H9 (cell line): ENCODE data around the gene INSR. TPM values are rescaled to one million over a fixed set of nuclear protein-coding genes. Genes with fewer than 3 reads are reported as not detected.

Experiments used
- DNase-seq: peaks from one replicate; pipeline ENCODE4 v3.0.0-alpha.2; 2017
- H2AFZ ChIP-seq: one replicate; pipeline ENCODE4 v1.6.1; 2013; ENCODE audit warnings: mild to moderate bottlenecking, low read length, control low read depth, moderate library complexity
- H2AK5ac ChIP-seq: 2 replicates; pipeline ENCODE4 v1.6.1; 2013; ENCODE audit warnings: low read length, control low read depth, mixed read lengths; ENCODE audit not compliant: insufficient read length
- H2BK120ac ChIP-seq: one replicate; pipeline ENCODE4 v1.6.1; 2013; ENCODE audit warnings: low read depth, mild to moderate bottlenecking, low read length, control low read depth, inconsistent platforms; ENCODE audit not compliant: poor library complexity, severe bottlenecking
- H2BK12ac ChIP-seq: 2 replicates; pipeline ENCODE4 v1.6.1; 2013; ENCODE audit warnings: low read length, control low read depth, mixed read lengths, low read depth; ENCODE audit not compliant: insufficient read length
- H2BK15ac ChIP-seq: 2 replicates; pipeline ENCODE4 v1.6.1; 2013; ENCODE audit warnings: low read depth, low read length, control low read depth
- H2BK20ac ChIP-seq: one replicate; pipeline ENCODE4 v1.6.1; 2013; ENCODE audit warnings: low read depth, mild to moderate bottlenecking, low read length, control low read depth, inconsistent platforms; ENCODE audit not compliant: poor library complexity, severe bottlenecking
- H2BK5ac ChIP-seq: 2 replicates; pipeline ENCODE4 v1.6.1; 2013; ENCODE audit warnings: low read length, control low read depth, mixed read lengths; ENCODE audit not compliant: insufficient read length
- H3K14ac ChIP-seq: 2 replicates; pipeline ENCODE4 v1.6.1; 2013; ENCODE audit warnings: low read length, control low read depth; ENCODE audit not compliant: insufficient read depth
- H3K18ac ChIP-seq: 2 replicates; pipeline ENCODE4 v1.6.1; 2013; ENCODE audit warnings: low read depth, mild to moderate bottlenecking, mixed read lengths, low read length, control low read depth; ENCODE audit not compliant: insufficient read length
- H3K23ac ChIP-seq: 2 replicates; pipeline ENCODE4 v1.6.1; 2013; ENCODE audit warnings: low read length, control low read depth, mixed read lengths, low read depth; ENCODE audit not compliant: insufficient read length
- H3K23me2 ChIP-seq: 2 replicates; pipeline ENCODE4 v1.6.1; 2013; ENCODE audit warnings: low read depth, mild to moderate bottlenecking, mixed read lengths, low read length, control low read depth; ENCODE audit not compliant: insufficient read length, poor library complexity, severe bottlenecking
- H3K27ac ChIP-seq: 2 replicates; pipeline ENCODE4 v1.5.1; 2013; ENCODE audit warnings: low read length, control low read depth, mixed read lengths, low read depth; ENCODE audit not compliant: insufficient read length
- H3K27me3 ChIP-seq: 2 replicates; pipeline ENCODE4 v1.6.1; 2013; ENCODE audit warnings: low read length, control low read depth, inconsistent platforms; ENCODE audit not compliant: insufficient read depth
- H3K4ac ChIP-seq: 2 replicates; pipeline ENCODE4 v1.6.1; 2013; ENCODE audit warnings: low read depth, mild to moderate bottlenecking, control low read depth, inconsistent platforms, low read length, moderate library complexity
- H3K4me1 ChIP-seq: 2 replicates; pipeline ENCODE4 v1.6.1; 2013; ENCODE audit warnings: low read length, control low read depth, inconsistent platforms; ENCODE audit not compliant: insufficient read depth
- H3K4me2 ChIP-seq: 2 replicates; pipeline ENCODE4 v1.6.1; 2013; ENCODE audit warnings: low read length, control low read depth, mixed read lengths; ENCODE audit not compliant: insufficient read length, insufficient read depth
- H3K56ac ChIP-seq: 2 replicates; pipeline ENCODE4 v1.6.1; 2013; ENCODE audit warnings: low read depth, mild to moderate bottlenecking, mixed read lengths, low read length, control low read depth; ENCODE audit not compliant: insufficient read length
- H3K79me1 ChIP-seq: 2 replicates; pipeline ENCODE4 v1.6.1; 2013; ENCODE audit warnings: low read depth, mild to moderate bottlenecking, moderate library complexity, low read length, control low read depth, inconsistent platforms; ENCODE audit not compliant: insufficient read depth, poor library complexity, severe bottlenecking
- H3K79me2 ChIP-seq: 2 replicates; pipeline ENCODE4 v1.6.1; 2013; ENCODE audit warnings: low read length, control low read depth, inconsistent platforms; ENCODE audit not compliant: insufficient read depth
- H3K9ac ChIP-seq: 2 replicates; pipeline ENCODE4 v1.6.1; 2013; ENCODE audit warnings: low read length, control low read depth, mixed read lengths; ENCODE audit not compliant: insufficient read length; ENCODE audit errors: extremely low read depth
- H3K9me3 ChIP-seq: one replicate; pipeline ENCODE4 v1.6.1; 2013; ENCODE audit warnings: low read depth, low read length, inconsistent platforms; ENCODE audit not compliant: control insufficient read depth
- H3T11ph ChIP-seq: one replicate; pipeline ENCODE4 v1.6.1; 2013; ENCODE audit warnings: mild to moderate bottlenecking, low read length, control low read depth, inconsistent platforms
- H4K20me1 ChIP-seq: one replicate; pipeline ENCODE4 v1.6.1; 2013; ENCODE audit not compliant: control insufficient read depth, insufficient read length, insufficient read depth
- H4K5ac ChIP-seq: 2 replicates; pipeline ENCODE4 v1.6.1; 2013; ENCODE audit warnings: low read depth, mild to moderate bottlenecking, mixed read lengths, low read length, control low read depth; ENCODE audit not compliant: insufficient read length
- H4K8ac ChIP-seq: replicated peaks from 2 replicates; pipeline ENCODE4 v1.6.1; 2013; ENCODE audit warnings: low read length, control low read depth, mixed read lengths, low read depth; ENCODE audit not compliant: insufficient read length
- H4K91ac ChIP-seq: 2 replicates; pipeline ENCODE4 v1.6.1; 2013; ENCODE audit warnings: low read depth, mild to moderate bottlenecking, moderate library complexity, mixed read lengths, low read length, control low read depth; ENCODE audit not compliant: insufficient read length
- H3K27ac Mint-ChIP-seq, 3 experiments: 2 replicates in 2 of 3; 3 replicates in 1 of 3; pipeline ENCODE4 v1.8.0; 2020 to 2021; ENCODE audit warnings: mixed read lengths in 3 of 3, mild to moderate bottlenecking in 1 of 3, moderate library complexity in 1 of 3
- H3K27me3 Mint-ChIP-seq: 2 replicates; pipeline ENCODE4 v1.8.0; 2021; ENCODE audit warnings: low read depth, mild to moderate bottlenecking, moderate library complexity, mixed read lengths
- H3K36me3 Mint-ChIP-seq, 3 experiments: 2 replicates in 2 of 3; 3 replicates in 1 of 3; pipeline ENCODE4 v1.8.0; 2020 to 2021; ENCODE audit warnings: low read depth in 3 of 3, mixed read lengths in 3 of 3; ENCODE audit not compliant: insufficient read depth in 1 of 3
- H3K4me1 Mint-ChIP-seq, 2 experiments: 2 replicates each; pipeline ENCODE4 v1.8.0; 2020; ENCODE audit warnings: mixed read lengths in 2 of 2
- H3K4me3 Mint-ChIP-seq, 2 experiments: 2 replicates in 1 of 2; 3 replicates in 1 of 2; pipeline ENCODE4 v1.8.0; 2020 to 2021; ENCODE audit warnings: mild to moderate bottlenecking in 2 of 2, mixed read lengths in 2 of 2, moderate library complexity in 1 of 2
- H3K9me3 Mint-ChIP-seq, 2 experiments: 2 replicates in 1 of 2; 3 replicates in 1 of 2; pipeline ENCODE4 v1.8.0; 2020; ENCODE audit warnings: mild to moderate bottlenecking in 2 of 2, mixed read lengths in 2 of 2, moderate library complexity in 1 of 2
- CTCF ChIP-seq: fragments of 200-600 bp; sonication (generic); conservative IDR thresholded peaks from 3 replicates; pipeline ENCODE4 v1.8.0; 2021; ENCODE audit warnings: antibody characterized with exemption, mild to moderate bottlenecking
- WGBS: extraction: QIAGEN DNeasy Blood & Tissue Kit; methylation state at CpG from one replicate; pipeline ENCODE4 v1.1.7; 2013; ENCODE audit warnings: missing lambda C conversion rate, low lambda C conversion rate, mixed read lengths; ENCODE audit not compliant: insufficient read length; ENCODE audit errors: extremely low coverage; 5-methylcytosine and 5-hydroxymethylcytosine counted together
- total RNA-seq: library from RNA; stranded (reverse); gene quantifications from 2 replicates; pipeline ENCODE4 v1.2.1, GENCODE V29; 2021

The INSR gene
- total RNA-seq, 1 experiment from 2014 or later: 39.8 TPM

GRCh38 chr19:7307590-7308218 lies 13.5 kb upstream of the INSR start:
- Histone ChIP-seq H3T11ph (no peak overlapping the region), H3K18ac (no peak overlapping the region), H3K14ac (no peak overlapping the region), H2BK120ac (no peak overlapping the region), H3K27me3 (no peaks in the 10 kb centered on the region), H3K4me1 (no peaks in the 10 kb centered on the region), H3K79me1 (no peaks in the 10 kb centered on the region), H3K27ac (no peak overlapping the region), H3K9me3 (no peaks in the 10 kb centered on the region), H3K23ac (no peak overlapping the region), H2BK20ac (no peak overlapping the region), H4K5ac (no peak overlapping the region), H3K23me2 (no peaks in the 10 kb centered on the region), H2BK5ac (no peak overlapping the region), H2AK5ac (no peak overlapping the region), H3K4ac (no peak overlapping the region), H4K91ac (no peak overlapping the region), H3K56ac (no peak overlapping the region), H4K8ac (no peak overlapping the region), H2AFZ (no peak overlapping the region), H3K79me2 (no peaks in the 10 kb centered on the region), H3K4me2 (no peak overlapping the region), H2BK12ac (no peak overlapping the region), H2BK15ac (no peak overlapping the region), H4K20me1 (no peaks in the 10 kb centered on the region), H3K9ac (no peak overlapping the region)
- H3K36me3 Mint-ChIP-seq: no peaks in the 10 kb centered on the region
- TF ChIP-seq CTCF: no peak
- DNase-seq: no peak
- 0 out of 4 replicates have a peak, but pooled peaks cover 0 to 3% of the 10 kb centered on the region in 2 experiments for H3K4me1 Mint-ChIP-seq
- H3K27ac Mint-ChIP-seq: no peak overlapping the region
- H3K9me3 Mint-ChIP-seq: no peaks in the 10 kb centered on the region
- no peaks in the 10 kb centered on the region; the same call in 1 of the 2 replicates for H3K27me3 Mint-ChIP-seq
- no CpG with 5 or more reads among the region's 7 CpGs for WGBS
- no peak overlapping the region for H3K4me3 Mint-ChIP-seq
